K562 (cell line): ENCODE data around the gene MICALL2. TPM values are rescaled to one million over a fixed set of nuclear protein-coding genes. Genes with fewer than 3 reads are reported as not detected.

Source experiments
- ATAC-seq: fragments of 200-7000 bp; cut with Tn5 transposase; 3 replicates; pipeline ENCODE4 v1.9.1; 2020; ENCODE audit warnings: moderate library complexity
- BruUV-seq: library from RNA; stranded (reverse); fragments of 400-500 nt; replicated peaks from 2 replicates; lab custom pipeline; 2021; lab: Mats Ljungman, UMichigan
- CTCF ChIA-PET: fragments of 300-600 bp; formaldehyde crosslinking; extraction: SDS; loops from one replicate; lab custom pipeline; 2021; ENCODE audit warnings: low intra/inter-chr PET ratio; lab: Yijun Ruan, JAX
- POLR2A ChIA-PET: fragments of 300-600, 350-650 bp; sonication (Branson Sonifier 250); formaldehyde crosslinking; extraction: SDS; loops from one replicate; lab custom pipeline; 2021; ENCODE audit warnings: antibody characterized with exemption, inconsistent platforms; lab: Yijun Ruan, JAX
- DNase-seq, 4 experiments: peaks; one replicate each; pipeline versions ENCODE4 v3.0.0 to v3.0.0-alpha.2; 2011 to 2018; ENCODE audit warnings: low spot score in 3 of 4, mixed read lengths in 3 of 4; ENCODE audit errors: extremely low read depth in 1 of 4
- FAIRE-seq: peaks from 2 replicates; lab custom pipeline; 2011; peaks lifted over from hg19 to GRCh38; lab: Jason Lieb, UNC
- H2AFZ ChIP-seq: 2 replicates; pipeline ENCODE4 v1.6.0; 2011; ENCODE audit warnings: low read depth, low read length, control low read depth, inconsistent platforms
- H3K27ac ChIP-seq: fragments of 200-600 bp; 3 replicates; pipeline ENCODE4 v1.8.0; 2011; ENCODE audit warnings: low read depth, mild to moderate bottlenecking, control low read depth, inconsistent platforms, low read length, moderate library complexity, mixed read lengths; ENCODE audit errors: extremely low read depth
- H3K27me3 ChIP-seq, 2 experiments: fragments of 300-600 bp in 1 of 2; 2 replicates in 1 of 2; 3 replicates in 1 of 2; pipeline versions ENCODE4 v1.6.0 to v1.8.0; 2011; ENCODE audit warnings: inconsistent platforms in 2 of 2, low read length in 2 of 2, mild to moderate bottlenecking in 1 of 2, mixed read lengths in 1 of 2, moderate library complexity in 1 of 2; ENCODE audit not compliant: control insufficient read depth in 2 of 2, insufficient read depth in 2 of 2
- H3K36me3 ChIP-seq: fragments of 300-600 bp; 3 replicates; pipeline ENCODE4 v1.8.0; 2011; ENCODE audit warnings: mild to moderate bottlenecking, low read length, inconsistent platforms; ENCODE audit not compliant: control insufficient read depth, insufficient read depth
- H3K4me1 ChIP-seq, 2 experiments: fragments of 200-600 bp in 1 of 2; replicated peaks in 1 of 2; 2 replicates in 1 of 2; 3 replicates in 1 of 2; pipeline versions ENCODE4 v1.5.1 to v1.8.0; 2011; ENCODE audit warnings: inconsistent platforms in 2 of 2, low read length in 2 of 2, mild to moderate bottlenecking in 1 of 2, mixed read lengths in 1 of 2, moderate library complexity in 1 of 2; ENCODE audit not compliant: control insufficient read depth in 2 of 2, insufficient read depth in 2 of 2
- H3K4me2 ChIP-seq: 2 replicates; pipeline ENCODE4 v1.6.1; 2011; ENCODE audit warnings: low read length, control low read depth, inconsistent platforms, mixed read lengths; ENCODE audit not compliant: insufficient read depth
- H3K4me3 ChIP-seq: fragments of 200-600 bp; sonication (generic), shearing (Covaris generic); 2 replicates; pipeline ENCODE4 v1.5.1; 2016; ENCODE audit warnings: control low read depth, inconsistent platforms
- H3K79me2 ChIP-seq: fragments of 200-600 bp; 3 replicates; pipeline ENCODE4 v1.8.0; 2011; ENCODE audit warnings: low read length, inconsistent platforms; ENCODE audit not compliant: control insufficient read depth, insufficient read depth
- H3K9ac ChIP-seq, 2 experiments: 2 replicates each; pipeline versions ENCODE4 v1.6.0 to v1.6.1; 2011; ENCODE audit warnings: low read depth in 2 of 2, low read length in 2 of 2, control low read depth in 1 of 2, inconsistent platforms in 1 of 2, mild to moderate bottlenecking in 1 of 2, mixed read lengths in 1 of 2; ENCODE audit not compliant: insufficient read depth in 1 of 2
- H3K9me1 ChIP-seq: one replicate; pipeline ENCODE4 v1.6.0; 2011; ENCODE audit warnings: inconsistent platforms, mild to moderate bottlenecking, low read length, moderate library complexity; ENCODE audit not compliant: control insufficient read depth, insufficient read depth
- H3K9me3 ChIP-seq: replicated peaks from 2 replicates; pipeline ENCODE4 v1.5.1; 2011; ENCODE audit warnings: low read depth, low read length, inconsistent platforms; ENCODE audit not compliant: control insufficient read depth, insufficient read depth
- H4K20me1 ChIP-seq: replicated peaks from 2 replicates; pipeline ENCODE4 v1.6.1; 2011; ENCODE audit warnings: low read length, inconsistent platforms, mixed read lengths; ENCODE audit not compliant: control insufficient read depth, insufficient read depth
- E2F4 ChIP-seq: sonication (generic); formaldehyde crosslinking; IDR thresholded peaks from 2 replicates; pipeline ENCODE4 v1.8.0; 2022; ENCODE audit warnings: mild to moderate bottlenecking, low read depth, missing genetic modification reagents
- HDAC2 ChIP-seq: fragments of 450-650 bp; IDR thresholded peaks from 2 replicates; pipeline ENCODE4 v1.6.1; 2016; ENCODE audit warnings: mild to moderate bottlenecking
- MEIS2 ChIP-seq: fragments of 450-650 bp; IDR thresholded peaks from 2 replicates; pipeline ENCODE4 v1.6.1; 2014; ENCODE audit warnings: mild to moderate bottlenecking; ENCODE audit not compliant: partially characterized antibody
- NR0B1 ChIP-seq: fragments of 450-650 bp; IDR thresholded peaks from one replicate; pipeline ENCODE4 v1.6.1; 2018; ENCODE audit warnings: mild to moderate bottlenecking, moderate library complexity; ENCODE audit not compliant: partially characterized antibody
- WGBS: fragments of 100-300 bp; shearing (Covaris generic); methylation state at CpG from one replicate; pipeline ENCODE4 v1.1.6; 2016; ENCODE audit warnings: low coverage, mixed read lengths; ENCODE audit not compliant: insufficient coverage; ENCODE audit errors: missing lambda C conversion rate; 5-methylcytosine and 5-hydroxymethylcytosine counted together
- in situ Hi-C: fragments of 300-500 bp; cut with MboI; formaldehyde crosslinking; loops from 4 replicates; pipeline ENCODE4 v1.15.0; 2018; ENCODE audit warnings: inconsistent platforms, mixed read lengths
- intact Hi-C: fragments of 100-400 bp; cut with micrococcal nuclease; formaldehyde crosslinking; loops from 2 replicates; pipeline ENCODE4 v1.14.2; 2022
- polyA plus RNA-seq, 8 experiments: library from polyadenylated mRNA; depleted of rRNA in 4 of 8; stranded (reverse) in 5 of 8; unstranded in 3 of 8; fragments of >200 nt; fragmentation: Nextera tagmentation in 2 of 8; fragmentation: Illumina TruSeq in 1 of 8; extraction: Ambion mirVana in 2 of 8; extraction: Trizol in 1 of 8; gene quantifications; 2 replicates each; pipeline versions ENCODE4 v1.2.1 to v1.2.3, GENCODE V29; 2011 to 2014; ENCODE audit warnings: inconsistent platforms in 1 of 8, missing spikeins in 1 of 8
- total RNA-seq, 7 experiments: library from RNA; depleted of rRNA in 6 of 7; stranded (reverse); fragments of >200 nt in 6 of 7; fragmentation: Illumina TruSeq in 2 of 7; extraction: Trizol in 2 of 7; gene quantifications; 2 replicates each; pipeline versions ENCODE4 v1.2.1 to v1.2.3, GENCODE V29; 2011 to 2021; ENCODE audit warnings: low replicate concordance in 1 of 7
- TF ChIP-seq, protein P1 (sequence below): IDR thresholded peaks from 2 replicates; pipeline ENCODE4 v1.6.1; 2016; ENCODE audit warnings: missing genetic modification characterization, missing compliant biosample characterization

MICALL2 gene
- total and polyA plus RNA-seq, 9 of the 15 experiments (the other 6 are each of a cell fraction or from before 2014, with no cell fraction given) = 1.8 to 103 (median 17.0) TPM

- Histone ChIP-seq H2AFZ (no peak overlapping the region), H3K27ac (no peak overlapping the region), H3K4me2 (no peak overlapping the region), H4K20me1 (no peaks in the 10 kb centered on the region), H3K79me2 (no peaks in the 10 kb centered on the region), H3K4me1 (peaks cover 2 to 52% of the 10 kb centered on the region in 2 experiments; a peak in 3 of 5 replicates), H3K4me3 (no peak overlapping the region), H3K36me3 (peaks cover 90% of the 10 kb centered on the region; the same call in 2 of the 3 replicates), H3K9me1 (no peaks in the 10 kb centered on the region), H3K27me3 (no peaks in the 10 kb centered on the region), H3K9ac (no peak overlapping the region), H3K9me3 (no peaks in the 10 kb centered on the region)
- in situ Hi-C loops = loop anchor here (5.0 kb wide), 1 partner anchor 253 kb away; no protein-coding TSS in a partner anchor
- ATAC-seq (no peak), DNase-seq (no peak), FAIRE-seq (no peak)
- ChIA-PET CTCF (interaction anchor here (1.4 kb wide), 1 partner anchor 482 kb away, joined by 7 read pairs; no protein-coding TSS in a partner anchor), POLR2A (interaction anchor here (0.7 to 1.3 kb wide), 3 partner anchors 10 to 20 kb away, joined by 3 to 4 read pairs (median 3); no protein-coding TSS in a partner anchor)
- intact Hi-C loops = loop anchor here (2.0 kb wide), 2 partner anchors 43 to 251 kb away; no protein-coding TSS in a partner anchor
- no peak for TF ChIP-seq E2F4 (CRISPR knock-in tag)
- TF ChIP-seq MEIS2 = no peak
- TF ChIP-seq NR0B1 = no peak
- TF ChIP-seq HDAC2 = no peak
- TF ChIP-seq, protein P1, sequence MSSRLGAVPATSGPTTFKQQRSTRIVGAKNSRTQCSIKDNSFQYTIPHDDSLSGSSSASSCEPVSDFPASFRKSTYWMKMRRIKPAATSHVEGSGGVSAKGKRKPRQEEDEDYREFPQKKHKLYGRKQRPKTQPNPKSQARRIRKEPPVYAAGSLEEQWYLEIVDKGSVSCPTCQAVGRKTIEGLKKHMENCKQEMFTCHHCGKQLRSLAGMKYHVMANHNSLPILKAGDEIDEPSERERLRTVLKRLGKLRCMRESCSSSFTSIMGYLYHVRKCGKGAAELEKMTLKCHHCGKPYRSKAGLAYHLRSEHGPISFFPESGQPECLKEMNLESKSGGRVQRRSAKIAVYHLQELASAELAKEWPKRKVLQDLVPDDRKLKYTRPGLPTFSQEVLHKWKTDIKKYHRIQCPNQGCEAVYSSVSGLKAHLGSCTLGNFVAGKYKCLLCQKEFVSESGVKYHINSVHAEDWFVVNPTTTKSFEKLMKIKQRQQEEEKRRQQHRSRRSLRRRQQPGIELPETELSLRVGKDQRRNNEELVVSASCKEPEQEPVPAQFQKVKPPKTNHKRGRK = no peak
- BruUV-seq = no TSS peak
- WGBS = 90% methylated on average over 12 of the region's 17 CpGs
Observed at GRCh38 chr7:1475393-1475792, 16.1 kb upstream of the MICALL2 start.
